ENCODE results near the gene EFCAB8.

The EFCAB8 gene

DNA sequence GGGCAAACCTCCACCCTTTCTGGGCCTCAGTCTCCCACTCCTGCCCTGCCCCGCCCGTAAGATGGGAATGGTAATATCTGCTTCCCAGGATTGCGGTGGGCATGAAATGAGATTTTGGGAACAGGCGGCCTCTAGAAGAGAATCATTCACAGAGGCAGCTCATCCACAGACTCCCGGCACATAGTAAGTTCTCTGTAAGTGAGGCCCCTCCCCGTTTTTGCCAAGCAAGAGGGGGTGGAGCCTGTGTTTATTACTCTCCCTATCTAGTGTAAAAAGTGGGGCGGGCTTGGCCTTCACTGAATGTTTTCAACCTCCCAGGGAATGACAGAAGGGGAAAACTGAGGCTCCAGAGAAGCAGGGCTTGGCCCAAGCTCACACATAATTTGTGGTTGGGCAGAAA, 125.5 kb downstream of the EFCAB8 start:
- no peaks in the 10 kb centered on the region for H3K9me3 ChIP-seq (ENCODE audit: insufficient read depth, low read length, severe bottlenecking)
- no peaks in the 10 kb centered on the region for H4K20me1 ChIP-seq (ENCODE audit: insufficient read depth, low read length)
- no peak for DNase-seq
- no peak for ATAC-seq (ENCODE audit: insufficient read depth, low read depth)
- H3K36me3 ChIP-seq (ENCODE audit: insufficient read depth, low read length): no peaks in the 10 kb centered on the region
- H2AFZ ChIP-seq (ENCODE audit: low read depth, low read length): no peak overlapping the region
- no peak overlapping the region for H3K27ac ChIP-seq (ENCODE audit: low read length)
- H3K4me3 ChIP-seq (ENCODE audit: low read depth in 1 of 2, low read length in 2 of 2): no peak overlapping the region
- no peaks in the 10 kb centered on the region for H3K4me1 ChIP-seq (ENCODE audit: insufficient read depth, low read length)
- no peaks in the 10 kb centered on the region for H3K79me2 ChIP-seq (ENCODE audit: insufficient read depth, low read length)
- H3K4me2 ChIP-seq (ENCODE audit: insufficient read depth, low read length): no peak overlapping the region
- no peaks in the 10 kb centered on the region for H3K27me3 ChIP-seq (ENCODE audit: insufficient read depth, low read length, poor library complexity)
- TF ChIP-seq EZH2 (IDR thresholded peaks at IDR 0.05; ENCODE audit: borderline replicate concordance, low read depth, low read length, severe bottlenecking) (no peak), CTCF (IDR thresholded peaks at IDR 0.05; ENCODE audit: borderline replicate concordance, extremely low read depth, low read length, poor library complexity, severe bottlenecking) (no peak)
- H3K9ac ChIP-seq (ENCODE audit: low read depth, low read length): no peak overlapping the region

DNA sequence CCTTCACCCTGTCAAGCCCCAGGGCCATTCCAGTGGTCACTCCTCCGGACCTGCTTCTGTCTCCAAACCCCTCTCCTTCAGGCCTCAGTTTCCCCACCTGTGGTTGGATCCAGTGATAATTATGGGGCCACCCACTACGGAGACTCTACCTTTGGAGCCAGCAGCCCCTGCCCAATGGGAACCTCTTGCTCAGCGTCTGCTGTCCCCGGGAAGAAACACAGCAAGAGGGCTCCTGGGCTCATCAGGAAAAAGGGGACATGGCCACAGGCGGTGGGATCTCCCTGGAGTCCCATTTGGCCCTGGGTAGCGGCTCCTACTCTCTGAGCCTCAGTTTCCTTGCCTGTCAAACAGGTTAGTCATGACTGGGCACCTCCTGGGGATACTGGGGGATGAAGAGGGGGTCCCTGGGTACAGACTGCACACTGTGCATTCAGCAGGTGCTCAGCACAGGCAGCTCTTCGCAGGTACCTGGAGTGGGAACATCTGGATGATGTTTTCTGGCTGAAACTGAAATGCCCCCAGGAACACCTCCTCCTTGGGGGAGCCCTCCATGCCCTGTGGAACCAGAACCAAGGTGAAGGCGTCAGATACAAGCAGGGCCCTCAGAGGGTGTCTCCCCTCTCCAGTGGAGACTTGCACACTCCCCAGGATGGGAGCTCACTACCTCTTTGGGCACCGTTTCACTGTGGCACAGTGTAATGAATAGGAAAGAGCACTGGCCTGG, 126.1 kb downstream of the EFCAB8 start:
- TF ChIP-seq EZH2 (IDR thresholded peaks at IDR 0.05; ENCODE audit: borderline replicate concordance, low read depth, low read length, severe bottlenecking): no peak
- no peak for TF ChIP-seq CTCF (IDR thresholded peaks at IDR 0.05; ENCODE audit: borderline replicate concordance, extremely low read depth, low read length, poor library complexity, severe bottlenecking)
- Histone ChIP-seq H3K4me2 (ENCODE audit: insufficient read depth, low read length) (no peak overlapping the region), H3K4me1 (ENCODE audit: insufficient read depth, low read length) (no peaks in the 10 kb centered on the region), H3K36me3 (ENCODE audit: insufficient read depth, low read length) (no peaks in the 10 kb centered on the region), H3K27me3 (ENCODE audit: insufficient read depth, low read length, poor library complexity) (no peaks in the 10 kb centered on the region), H2AFZ (ENCODE audit: low read depth, low read length) (no peak overlapping the region), H3K27ac (ENCODE audit: low read length) (no peak overlapping the region), H3K4me3 (ENCODE audit: low read depth in 1 of 2, low read length in 2 of 2) (no peak overlapping the region), H3K79me2 (ENCODE audit: insufficient read depth, low read length) (no peaks in the 10 kb centered on the region), H3K9me3 (ENCODE audit: insufficient read depth, low read length, severe bottlenecking) (no peaks in the 10 kb centered on the region), H4K20me1 (ENCODE audit: insufficient read depth, low read length) (no peaks in the 10 kb centered on the region), H3K9ac (ENCODE audit: low read depth, low read length) (no peak overlapping the region)
- DNase-seq (no peak), ATAC-seq (ENCODE audit: insufficient read depth, low read depth) (no peak)

- no peak overlapping the region for H3K4me3 ChIP-seq (ENCODE audit: low read depth in 1 of 2, low read length in 2 of 2)
- no peaks in the 10 kb centered on the region for H3K9me3 ChIP-seq (ENCODE audit: insufficient read depth, low read length, severe bottlenecking)
- no peaks in the 10 kb centered on the region for H3K27me3 ChIP-seq (ENCODE audit: insufficient read depth, low read length, poor library complexity)
- no peaks in the 10 kb centered on the region for H3K4me1 ChIP-seq (ENCODE audit: insufficient read depth, low read length)
- no peak overlapping the region for H3K4me2 ChIP-seq (ENCODE audit: insufficient read depth, low read length)
- TF ChIP-seq EZH2 (IDR thresholded peaks at IDR 0.05; ENCODE audit: borderline replicate concordance, low read depth, low read length, severe bottlenecking) (no peak), CTCF (IDR thresholded peaks at IDR 0.05; ENCODE audit: borderline replicate concordance, extremely low read depth, low read length, poor library complexity, severe bottlenecking) (no peak)
- no peaks in the 10 kb centered on the region for H3K36me3 ChIP-seq (ENCODE audit: insufficient read depth, low read length)
- no peak overlapping the region for H3K27ac ChIP-seq (ENCODE audit: low read length)
- no peaks in the 10 kb centered on the region for H3K79me2 ChIP-seq (ENCODE audit: insufficient read depth, low read length)
- H2AFZ ChIP-seq (ENCODE audit: low read depth, low read length): no peak overlapping the region
- ATAC-seq (ENCODE audit: insufficient read depth, low read depth): no peak
- H4K20me1 ChIP-seq (ENCODE audit: insufficient read depth, low read length): no peaks in the 10 kb centered on the region
- H3K9ac ChIP-seq (ENCODE audit: low read depth, low read length): no peak overlapping the region
- no peak for DNase-seq
Observed at GRCh38 chr20:32985596-32985995, 126.9 kb downstream of the EFCAB8 start.

Measured in DND-41 (cell line).